ENCODE results near the gene PATZ1.

DNA sequence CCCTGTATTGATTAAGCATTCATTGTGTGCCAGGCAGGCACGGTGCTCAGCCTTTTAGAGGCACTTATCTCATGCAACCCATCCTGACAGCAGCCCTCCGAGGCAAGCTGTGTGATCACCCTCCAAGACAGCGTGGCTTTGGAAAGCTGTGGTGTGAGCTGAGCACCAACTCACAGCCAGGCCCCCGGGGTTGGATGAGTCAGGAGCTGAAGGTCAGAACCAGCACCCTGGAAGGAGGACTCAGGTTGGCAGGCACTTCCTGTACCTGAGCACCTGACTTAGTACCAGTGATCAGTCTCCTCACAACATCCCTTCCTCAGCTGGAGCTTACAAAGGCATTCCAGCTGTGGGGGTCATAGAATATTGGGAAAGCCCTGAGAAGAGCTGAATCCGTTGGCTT lies 9.0 kb downstream of the PATZ1 start:
- TF ChIP-seq, protein P1, sequence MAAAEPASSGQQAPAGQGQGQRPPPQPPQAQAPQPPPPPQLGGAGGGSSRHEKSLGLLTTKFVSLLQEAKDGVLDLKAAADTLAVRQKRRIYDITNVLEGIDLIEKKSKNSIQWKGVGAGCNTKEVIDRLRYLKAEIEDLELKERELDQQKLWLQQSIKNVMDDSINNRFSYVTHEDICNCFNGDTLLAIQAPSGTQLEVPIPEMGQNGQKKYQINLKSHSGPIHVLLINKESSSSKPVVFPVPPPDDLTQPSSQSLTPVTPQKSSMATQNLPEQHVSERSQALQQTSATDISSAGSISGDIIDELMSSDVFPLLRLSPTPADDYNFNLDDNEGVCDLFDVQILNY (CRISPR knock-in tag; IDR thresholded peaks at IDR 0.05) = no peak
- TF ChIP-seq, protein P2, sequence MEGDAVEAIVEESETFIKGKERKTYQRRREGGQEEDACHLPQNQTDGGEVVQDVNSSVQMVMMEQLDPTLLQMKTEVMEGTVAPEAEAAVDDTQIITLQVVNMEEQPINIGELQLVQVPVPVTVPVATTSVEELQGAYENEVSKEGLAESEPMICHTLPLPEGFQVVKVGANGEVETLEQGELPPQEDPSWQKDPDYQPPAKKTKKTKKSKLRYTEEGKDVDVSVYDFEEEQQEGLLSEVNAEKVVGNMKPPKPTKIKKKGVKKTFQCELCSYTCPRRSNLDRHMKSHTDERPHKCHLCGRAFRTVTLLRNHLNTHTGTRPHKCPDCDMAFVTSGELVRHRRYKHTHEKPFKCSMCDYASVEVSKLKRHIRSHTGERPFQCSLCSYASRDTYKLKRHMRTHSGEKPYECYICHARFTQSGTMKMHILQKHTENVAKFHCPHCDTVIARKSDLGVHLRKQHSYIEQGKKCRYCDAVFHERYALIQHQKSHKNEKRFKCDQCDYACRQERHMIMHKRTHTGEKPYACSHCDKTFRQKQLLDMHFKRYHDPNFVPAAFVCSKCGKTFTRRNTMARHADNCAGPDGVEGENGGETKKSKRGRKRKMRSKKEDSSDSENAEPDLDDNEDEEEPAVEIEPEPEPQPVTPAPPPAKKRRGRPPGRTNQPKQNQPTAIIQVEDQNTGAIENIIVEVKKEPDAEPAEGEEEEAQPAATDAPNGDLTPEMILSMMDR (IDR thresholded peaks at IDR 0.05) = no peak
- TF ChIP-seq, protein P3, sequence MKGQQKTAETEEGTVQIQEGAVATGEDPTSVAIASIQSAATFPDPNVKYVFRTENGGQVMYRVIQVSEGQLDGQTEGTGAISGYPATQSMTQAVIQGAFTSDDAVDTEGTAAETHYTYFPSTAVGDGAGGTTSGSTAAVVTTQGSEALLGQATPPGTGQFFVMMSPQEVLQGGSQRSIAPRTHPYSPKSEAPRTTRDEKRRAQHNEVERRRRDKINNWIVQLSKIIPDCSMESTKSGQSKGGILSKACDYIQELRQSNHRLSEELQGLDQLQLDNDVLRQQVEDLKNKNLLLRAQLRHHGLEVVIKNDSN (CRISPR knock-in tag; IDR thresholded peaks at IDR 0.05) = no peak
- TF ChIP-seq, protein P4, sequence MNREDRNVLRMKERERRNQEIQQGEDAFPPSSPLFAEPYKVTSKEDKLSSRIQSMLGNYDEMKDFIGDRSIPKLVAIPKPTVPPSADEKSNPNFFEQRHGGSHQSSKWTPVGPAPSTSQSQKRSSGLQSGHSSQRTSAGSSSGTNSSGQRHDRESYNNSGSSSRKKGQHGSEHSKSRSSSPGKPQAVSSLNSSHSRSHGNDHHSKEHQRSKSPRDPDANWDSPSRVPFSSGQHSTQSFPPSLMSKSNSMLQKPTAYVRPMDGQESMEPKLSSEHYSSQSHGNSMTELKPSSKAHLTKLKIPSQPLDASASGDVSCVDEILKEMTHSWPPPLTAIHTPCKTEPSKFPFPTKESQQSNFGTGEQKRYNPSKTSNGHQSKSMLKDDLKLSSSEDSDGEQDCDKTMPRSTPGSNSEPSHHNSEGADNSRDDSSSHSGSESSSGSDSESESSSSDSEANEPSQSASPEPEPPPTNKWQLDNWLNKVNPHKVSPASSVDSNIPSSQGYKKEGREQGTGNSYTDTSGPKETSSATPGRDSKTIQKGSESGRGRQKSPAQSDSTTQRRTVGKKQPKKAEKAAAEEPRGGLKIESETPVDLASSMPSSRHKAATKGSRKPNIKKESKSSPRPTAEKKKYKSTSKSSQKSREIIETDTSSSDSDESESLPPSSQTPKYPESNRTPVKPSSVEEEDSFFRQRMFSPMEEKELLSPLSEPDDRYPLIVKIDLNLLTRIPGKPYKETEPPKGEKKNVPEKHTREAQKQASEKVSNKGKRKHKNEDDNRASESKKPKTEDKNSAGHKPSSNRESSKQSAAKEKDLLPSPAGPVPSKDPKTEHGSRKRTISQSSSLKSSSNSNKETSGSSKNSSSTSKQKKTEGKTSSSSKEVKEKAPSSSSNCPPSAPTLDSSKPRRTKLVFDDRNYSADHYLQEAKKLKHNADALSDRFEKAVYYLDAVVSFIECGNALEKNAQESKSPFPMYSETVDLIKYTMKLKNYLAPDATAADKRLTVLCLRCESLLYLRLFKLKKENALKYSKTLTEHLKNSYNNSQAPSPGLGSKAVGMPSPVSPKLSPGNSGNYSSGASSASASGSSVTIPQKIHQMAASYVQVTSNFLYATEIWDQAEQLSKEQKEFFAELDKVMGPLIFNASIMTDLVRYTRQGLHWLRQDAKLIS (CRISPR knock-in tag; IDR thresholded peaks at IDR 0.05; ENCODE audit: borderline replicate concordance) = no peak
- TF ChIP-seq ELF4 (CRISPR knock-in tag; IDR thresholded peaks at IDR 0.05; ENCODE audit: low read depth) (no peak), TEAD4 (CRISPR knock-in tag; IDR thresholded peaks at IDR 0.05) (no peak)
- TF ChIP-seq, protein P5, sequence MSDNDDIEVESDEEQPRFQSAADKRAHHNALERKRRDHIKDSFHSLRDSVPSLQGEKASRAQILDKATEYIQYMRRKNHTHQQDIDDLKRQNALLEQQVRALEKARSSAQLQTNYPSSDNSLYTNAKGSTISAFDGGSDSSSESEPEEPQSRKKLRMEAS (CRISPR knock-in tag; IDR thresholded peaks at IDR 0.05) = no peak

All from WTC11 (cell line).